ENCODE data around the gene BAHD1.

The BAHD1 gene

GRCh38 chr15:40516322-40516721 lies 75.6 kb downstream of the BAHD1 start:
- DNase-seq: no peak
- TF ChIP-seq GATA1 (IDR thresholded peaks at IDR 0.05; ENCODE audit: low read depth, low read length) (no peak), POLR2A (IDR thresholded peaks at IDR 0.05; ENCODE audit: low read length) (no peak)
